SK-N-SH (cell line): ENCODE measurements around the gene ZCCHC7.

ENCODE experiments used
- EZH2phosphoT487 ChIP-seq: fragments of 200-600 bp; sonication (generic); IDR thresholded peaks from 2 replicates; pipeline ENCODE4 v1.6.1; 2017; ENCODE audit warnings: low read depth, mixed run types, mild to moderate bottlenecking, antibody characterized with exemption, moderate library complexity, borderline replicate concordance
- GABPA ChIP-seq: IDR thresholded peaks from 2 replicates; pipeline ENCODE4 v1.4.0; 2012; ENCODE audit warnings: low read depth, mild to moderate bottlenecking
- JUND ChIP-seq: IDR thresholded peaks from 2 replicates; pipeline ENCODE4 v1.4.0; 2012
- MXI1 ChIP-seq: IDR thresholded peaks from 2 replicates; pipeline ENCODE4 v1.6.1; 2012; ENCODE audit warnings: mild to moderate bottlenecking, low read depth, low read length, improper control_type of control experiment
- POLR2AphosphoS5 ChIP-seq: IDR thresholded peaks from 2 replicates; pipeline ENCODE4 v1.6.1; 2012; ENCODE audit warnings: low read depth, low read length
- RAD21 ChIP-seq: IDR thresholded peaks from 2 replicates; pipeline ENCODE4 v1.6.1; 2012; ENCODE audit warnings: mild to moderate bottlenecking, low read length
- RCOR1 ChIP-seq: fragments of 150-350 bp; IDR thresholded peaks from 2 replicates; pipeline ENCODE4 v1.6.1; 2017; ENCODE audit warnings: antibody characterized with exemption, low read length
- RFX5 ChIP-seq: IDR thresholded peaks from 2 replicates; pipeline ENCODE4 v1.6.1; 2012; ENCODE audit warnings: mild to moderate bottlenecking, improper control_type of control experiment, low read length
- RXRA ChIP-seq: IDR thresholded peaks from 2 replicates; pipeline ENCODE4 v1.4.0; 2012; ENCODE audit warnings: low read depth, mild to moderate bottlenecking, borderline replicate concordance
- SIN3A ChIP-seq: IDR thresholded peaks from 2 replicates; pipeline ENCODE4 v1.6.1; 2012; ENCODE audit warnings: low read depth, mild to moderate bottlenecking, low read length, moderate library complexity, borderline replicate concordance
- YY1 ChIP-seq: IDR thresholded peaks from 2 replicates; pipeline ENCODE4 v1.4.0; 2012; ENCODE audit warnings: low read depth, mild to moderate bottlenecking
- TF ChIP-seq, protein P1 (sequence below): fragments of 200-600 bp; sonication (generic); IDR thresholded peaks from 2 replicates; pipeline ENCODE4 v1.6.1; 2017; ENCODE audit warnings: antibody characterized with exemption, mild to moderate bottlenecking, moderate library complexity
- TF ChIP-seq, protein P2 (sequence below): IDR thresholded peaks from 2 replicates; pipeline ENCODE4 v1.4.0; 2012; ENCODE audit warnings: low read depth, borderline replicate concordance
- TF ChIP-seq, protein P3 (sequence below): IDR thresholded peaks from 2 replicates; pipeline ENCODE4 v1.4.0; 2012; ENCODE audit warnings: low read depth

DNA sequence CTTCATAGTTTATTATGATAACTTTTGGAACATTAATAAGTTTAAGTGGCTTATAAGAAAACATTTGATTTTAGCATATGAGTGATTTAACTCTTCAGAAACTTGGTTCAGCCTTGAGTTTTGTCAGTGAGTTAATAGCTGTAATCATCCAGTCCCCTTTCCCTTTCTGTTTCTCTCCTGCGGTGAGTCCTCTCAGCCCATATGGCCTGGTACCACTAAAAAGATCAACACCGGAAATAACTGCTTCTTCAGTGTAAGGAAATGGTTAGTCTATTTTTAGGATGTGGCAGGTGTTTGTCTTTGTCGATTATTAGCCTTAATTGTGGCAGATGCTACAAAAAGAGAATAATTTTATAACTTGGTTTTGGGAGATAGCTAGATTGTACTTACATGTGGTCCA, 181.9 kb downstream of the ZCCHC7 start:
- TF ChIP-seq, protein P1, sequence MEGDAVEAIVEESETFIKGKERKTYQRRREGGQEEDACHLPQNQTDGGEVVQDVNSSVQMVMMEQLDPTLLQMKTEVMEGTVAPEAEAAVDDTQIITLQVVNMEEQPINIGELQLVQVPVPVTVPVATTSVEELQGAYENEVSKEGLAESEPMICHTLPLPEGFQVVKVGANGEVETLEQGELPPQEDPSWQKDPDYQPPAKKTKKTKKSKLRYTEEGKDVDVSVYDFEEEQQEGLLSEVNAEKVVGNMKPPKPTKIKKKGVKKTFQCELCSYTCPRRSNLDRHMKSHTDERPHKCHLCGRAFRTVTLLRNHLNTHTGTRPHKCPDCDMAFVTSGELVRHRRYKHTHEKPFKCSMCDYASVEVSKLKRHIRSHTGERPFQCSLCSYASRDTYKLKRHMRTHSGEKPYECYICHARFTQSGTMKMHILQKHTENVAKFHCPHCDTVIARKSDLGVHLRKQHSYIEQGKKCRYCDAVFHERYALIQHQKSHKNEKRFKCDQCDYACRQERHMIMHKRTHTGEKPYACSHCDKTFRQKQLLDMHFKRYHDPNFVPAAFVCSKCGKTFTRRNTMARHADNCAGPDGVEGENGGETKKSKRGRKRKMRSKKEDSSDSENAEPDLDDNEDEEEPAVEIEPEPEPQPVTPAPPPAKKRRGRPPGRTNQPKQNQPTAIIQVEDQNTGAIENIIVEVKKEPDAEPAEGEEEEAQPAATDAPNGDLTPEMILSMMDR = no peak
- TF ChIP-seq SIN3A (no peak), MXI1 (no peak), EZH2phosphoT487 (no peak), RXRA (no peak), RAD21 (no peak), RFX5 (no peak), GABPA (no peak), JUND (no peak), YY1 (no peak), RCOR1 (no peak), POLR2AphosphoS5 (no peak)
- TF ChIP-seq, protein P2, sequence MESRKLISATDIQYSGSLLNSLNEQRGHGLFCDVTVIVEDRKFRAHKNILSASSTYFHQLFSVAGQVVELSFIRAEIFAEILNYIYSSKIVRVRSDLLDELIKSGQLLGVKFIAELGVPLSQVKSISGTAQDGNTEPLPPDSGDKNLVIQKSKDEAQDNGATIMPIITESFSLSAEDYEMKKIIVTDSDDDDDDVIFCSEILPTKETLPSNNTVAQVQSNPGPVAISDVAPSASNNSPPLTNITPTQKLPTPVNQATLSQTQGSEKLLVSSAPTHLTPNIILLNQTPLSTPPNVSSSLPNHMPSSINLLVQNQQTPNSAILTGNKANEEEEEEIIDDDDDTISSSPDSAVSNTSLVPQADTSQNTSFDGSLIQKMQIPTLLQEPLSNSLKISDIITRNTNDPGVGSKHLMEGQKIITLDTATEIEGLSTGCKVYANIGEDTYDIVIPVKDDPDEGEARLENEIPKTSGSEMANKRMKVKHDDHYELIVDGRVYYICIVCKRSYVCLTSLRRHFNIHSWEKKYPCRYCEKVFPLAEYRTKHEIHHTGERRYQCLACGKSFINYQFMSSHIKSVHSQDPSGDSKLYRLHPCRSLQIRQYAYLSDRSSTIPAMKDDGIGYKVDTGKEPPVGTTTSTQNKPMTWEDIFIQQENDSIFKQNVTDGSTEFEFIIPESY = no peak
- TF ChIP-seq, protein P3, sequence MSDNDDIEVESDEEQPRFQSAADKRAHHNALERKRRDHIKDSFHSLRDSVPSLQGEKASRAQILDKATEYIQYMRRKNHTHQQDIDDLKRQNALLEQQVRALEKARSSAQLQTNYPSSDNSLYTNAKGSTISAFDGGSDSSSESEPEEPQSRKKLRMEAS = no peak
